K562 (cell line): Measurements from ENCODE around the gene ARMH4. TPM values are rescaled to one million over a fixed set of nuclear protein-coding genes. Genes with fewer than 3 reads are reported as not detected.
A peak's percentile ranks its signal among the peaks of the same experiment; 100 is the strongest.

ENCODE experiments used
- HCFC1 ChIP-seq: IDR thresholded peaks from 2 replicates; pipeline ENCODE4 v1.6.1; 2012; ENCODE audit warnings: low read depth, low read length, improper control_type of control experiment
- REST ChIP-seq, 2 experiments: fragments of 450-650 bp; formaldehyde crosslinking in 1 of 2; IDR thresholded peaks; 2 replicates each; pipeline versions ENCODE4 v1.4.0 to v1.6.1; 2014 to 2020; ENCODE audit warnings: mild to moderate bottlenecking in 2 of 2, borderline replicate concordance in 1 of 2, low read depth in 1 of 2
- polyA plus RNA-seq, 8 experiments: library from polyadenylated mRNA; depleted of rRNA in 4 of 8; stranded (reverse) in 5 of 8; unstranded in 3 of 8; fragments of >200 nt; fragmentation: Nextera tagmentation in 2 of 8; fragmentation: Illumina TruSeq in 1 of 8; extraction: Ambion mirVana in 2 of 8; extraction: Trizol in 1 of 8; gene quantifications; 2 replicates each; pipeline versions ENCODE4 v1.2.1 to v1.2.3, GENCODE V29; 2011 to 2014; ENCODE audit warnings: inconsistent platforms in 1 of 8, missing spikeins in 1 of 8
- total RNA-seq, 7 experiments: library from RNA; depleted of rRNA in 6 of 7; stranded (reverse); fragments of >200 nt in 6 of 7; fragmentation: Illumina TruSeq in 2 of 7; extraction: Trizol in 2 of 7; gene quantifications; 2 replicates each; pipeline versions ENCODE4 v1.2.1 to v1.2.3, GENCODE V29; 2011 to 2021; ENCODE audit warnings: low replicate concordance in 1 of 7

ARMH4 gene
- total and polyA plus RNA-seq, 9 of the 15 experiments (the other 6 are each of a cell fraction or from before 2014, with no cell fraction given), result 0.06 to 0.98 (median 0.07) TPM; not detected in 2

GRCh38 chr14:58166005-58166983, 14.3 kb upstream of the ARMH4 start (continued):
- peak; percentile 65; the same call in 1 of the 2 replicates for TF ChIP-seq REST (IDR thresholded peaks at IDR 0.05; ENCODE audit: borderline replicate concordance)
- TF ChIP-seq REST (CRISPR knock-in tag; IDR thresholded peaks at IDR 0.05; ENCODE audit: low read depth), result no peak
- no peak for TF ChIP-seq HCFC1
